Activated effector memory CD4-positive, alpha-beta T cell treated with Interleukin-2 at 50 U/mL for 16 hours (primary cell): ENCODE measurements around the gene SMPD3.
A peak's percentile ranks its signal among the peaks of the same experiment; 100 is the strongest.

ENCODE experiments used
- DNase-seq: peaks from one replicate; pipeline ENCODE4 v3.0.0-alpha.2; 2020

Gene SMPD3

DNA sequence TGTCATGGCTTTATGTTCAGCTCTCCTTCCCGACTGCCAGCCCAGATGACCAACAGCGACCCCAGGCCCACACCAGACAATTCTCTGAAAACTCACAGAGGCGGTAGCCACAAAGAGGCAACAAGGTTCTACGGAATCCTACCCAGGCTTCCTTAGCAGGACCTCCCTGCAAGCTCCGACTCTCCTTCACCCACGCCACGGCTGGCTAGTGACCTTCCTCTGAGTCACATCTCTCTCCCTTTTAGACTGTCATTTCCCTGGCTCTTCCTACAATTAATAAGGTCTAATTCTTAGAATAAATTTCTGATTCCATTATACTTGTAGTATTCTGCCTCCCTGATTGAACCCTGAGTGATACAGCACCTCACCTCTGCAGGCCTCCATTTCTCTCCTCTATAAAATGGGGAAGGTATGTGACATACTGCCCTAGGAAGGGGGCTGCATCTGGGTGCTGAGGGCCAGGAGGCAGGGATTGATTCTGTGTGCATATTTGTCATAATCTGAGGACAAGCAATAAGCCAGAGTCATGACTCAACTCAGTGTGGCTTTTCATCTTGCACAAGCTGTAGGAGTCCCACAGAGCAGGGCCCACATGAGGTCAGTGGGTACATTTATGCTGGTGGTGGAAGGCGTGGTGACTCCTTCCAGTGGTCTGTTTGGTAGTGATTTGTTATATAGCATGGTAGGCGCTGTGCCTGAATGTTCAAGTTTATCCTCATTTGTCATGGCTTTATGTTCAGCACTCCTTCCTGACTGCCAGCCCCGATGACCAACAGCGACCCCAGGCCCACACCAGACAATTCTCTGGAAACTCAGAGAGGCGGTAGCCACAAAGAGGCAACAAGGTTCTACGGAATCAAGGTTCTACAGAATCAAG is 46.2 kb downstream of the SMPD3 start:
- no peak for DNase-seq

DNA sequence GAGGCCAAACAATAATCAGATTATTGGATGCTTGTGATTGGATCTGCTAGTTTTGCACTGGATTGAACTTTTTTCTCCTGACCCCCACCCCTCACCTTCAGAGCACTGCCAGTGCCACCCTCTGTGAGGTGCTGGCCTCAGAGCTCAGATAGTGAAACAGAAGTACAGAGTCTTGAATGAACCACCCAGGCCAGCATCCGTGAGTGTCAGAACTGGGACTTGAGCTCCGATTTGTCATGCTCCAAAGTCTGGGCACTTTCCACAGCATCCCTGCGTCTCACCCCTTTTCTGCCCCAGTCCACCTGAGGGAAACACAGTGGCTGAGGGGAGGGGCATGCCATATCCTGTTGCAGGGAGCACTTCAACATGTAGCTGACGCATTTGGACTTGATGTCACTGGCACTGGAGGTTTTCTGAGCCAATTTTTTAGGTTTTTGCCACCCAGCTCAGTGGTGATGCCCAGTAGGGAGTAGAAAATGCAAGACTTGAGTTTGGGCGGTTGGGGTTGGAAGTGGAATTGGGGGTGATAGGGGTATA is 47.3 kb downstream of the SMPD3 start:
- DNase-seq, result no peak

DNA sequence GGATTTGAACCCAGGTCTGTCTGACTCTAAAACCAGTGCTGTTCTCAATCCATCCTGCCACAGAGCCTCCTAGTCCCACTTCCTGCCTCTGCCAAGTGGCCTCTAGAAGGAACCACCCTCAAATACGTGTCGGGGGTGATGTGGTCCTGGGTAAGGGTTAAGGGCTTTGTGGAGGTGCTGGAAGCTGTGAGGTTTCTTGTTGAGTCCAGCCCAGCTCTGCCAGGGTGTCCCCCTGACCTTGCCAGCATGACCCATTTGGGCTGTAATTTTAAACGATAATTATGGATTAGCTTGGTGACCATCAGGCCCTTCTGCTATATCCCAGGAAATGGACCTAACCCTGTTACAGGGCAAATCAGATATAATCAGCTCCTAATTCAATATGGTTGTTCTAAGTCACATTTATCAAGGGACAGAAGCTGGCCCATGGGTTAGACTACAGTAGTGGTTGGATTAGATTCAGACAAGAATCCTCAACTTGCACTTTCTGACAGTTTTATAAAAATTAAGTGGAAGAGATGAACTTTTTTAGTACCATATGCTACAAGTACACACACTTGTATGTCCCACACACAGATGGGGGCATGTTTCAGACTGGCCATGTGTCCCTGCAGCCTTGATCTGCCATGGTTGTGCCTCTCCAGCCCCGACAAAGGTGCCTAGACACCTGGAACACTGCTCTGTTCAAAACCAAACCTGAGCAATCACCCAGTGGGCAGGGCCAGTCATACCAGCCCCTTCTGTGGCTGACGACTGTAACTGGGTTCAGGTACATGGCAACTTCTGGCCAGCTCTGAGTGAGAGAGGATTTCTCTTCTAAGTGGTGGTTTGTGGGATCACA is 48.0 kb downstream of the SMPD3 start:
- DNase-seq, result no peak

DNA sequence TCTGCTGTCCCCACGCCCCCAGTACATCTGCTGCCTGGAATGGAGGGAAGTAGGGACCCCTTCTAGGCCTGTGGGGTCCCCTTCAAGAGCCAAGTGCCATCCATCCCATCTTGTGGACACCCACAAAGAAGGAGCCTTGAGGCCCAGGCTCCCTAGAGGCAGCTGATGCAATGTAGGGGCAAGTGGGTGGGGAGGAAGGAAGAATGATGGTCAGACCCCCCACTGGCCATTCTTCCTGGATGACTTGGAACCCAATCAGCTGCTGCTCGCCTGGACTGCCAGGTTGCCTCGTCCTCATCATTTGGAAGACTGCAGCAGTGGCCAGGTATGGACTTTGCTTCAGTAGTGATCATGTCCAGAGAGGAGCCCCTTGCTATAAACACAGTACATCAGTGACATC is 48.9 kb downstream of the SMPD3 start:
- DNase-seq, result no peak

DNA sequence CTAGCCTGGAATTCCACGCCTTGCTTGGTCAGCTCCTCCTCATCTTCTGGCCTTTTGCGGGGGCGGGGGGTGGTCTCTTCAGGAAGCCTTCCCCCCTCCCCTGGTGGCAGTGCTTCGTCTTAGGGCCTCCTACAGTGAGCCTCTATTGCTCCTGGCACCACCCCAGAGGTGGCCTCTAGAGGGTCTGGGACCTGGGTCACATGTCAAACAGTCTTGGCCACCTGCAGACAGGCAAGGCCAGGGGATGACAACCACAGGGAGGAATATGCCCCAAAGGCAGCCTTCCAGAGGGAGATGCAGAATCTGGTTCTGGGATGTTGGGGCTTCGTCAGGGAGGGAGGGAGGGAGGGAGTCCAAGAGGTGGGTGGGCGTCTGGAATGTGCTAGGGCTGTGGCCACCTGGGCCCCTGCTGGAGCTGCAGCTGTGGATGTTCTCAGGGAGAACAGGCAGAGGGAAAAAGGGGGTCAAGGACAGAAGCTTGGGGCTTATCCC is 50.6 kb downstream of the SMPD3 start:
- no peak for DNase-seq

DNA sequence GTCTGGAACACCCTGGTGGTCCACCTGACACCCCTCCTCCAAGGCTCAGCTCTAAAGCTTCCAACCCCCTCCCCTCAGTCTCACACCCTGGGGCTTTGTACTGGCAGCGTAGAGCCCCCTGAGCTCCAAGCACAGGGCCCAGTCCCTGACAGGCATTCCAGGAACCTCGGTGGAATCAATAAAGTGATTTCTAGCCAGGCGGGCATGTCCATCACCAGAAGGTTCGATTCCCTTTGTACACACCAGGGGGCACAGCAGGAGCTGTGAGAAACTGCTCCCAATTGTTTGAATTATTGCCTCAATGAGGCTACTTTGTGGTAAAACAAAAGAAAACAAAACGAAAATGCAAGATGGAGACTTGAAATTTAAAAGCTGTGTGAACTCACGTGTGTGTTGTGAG is 51.8 kb downstream of the SMPD3 start:
- peak; percentile 43 for DNase-seq

DNA sequence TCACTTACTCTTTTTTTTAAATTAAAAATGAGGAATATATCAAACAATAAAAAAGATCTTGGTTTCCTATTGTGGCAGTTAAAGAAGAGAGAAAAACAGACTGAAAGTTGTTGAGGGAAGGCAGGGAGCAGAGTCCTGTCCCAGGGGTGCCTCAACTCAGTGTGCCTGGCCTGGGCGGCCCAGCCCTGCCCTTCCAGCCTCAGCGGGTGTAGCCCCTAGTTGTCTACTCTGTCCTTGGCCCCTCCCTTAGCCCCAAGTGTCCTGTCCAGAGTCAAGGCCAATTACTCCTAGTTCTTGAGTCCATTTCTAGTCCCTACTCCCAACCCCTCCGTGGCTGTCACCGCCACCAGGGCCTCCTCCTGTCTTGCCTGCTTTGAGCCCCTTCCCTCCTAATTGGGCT is 52.5 kb downstream of the SMPD3 start:
- DNase-seq, result no peak

DNA sequence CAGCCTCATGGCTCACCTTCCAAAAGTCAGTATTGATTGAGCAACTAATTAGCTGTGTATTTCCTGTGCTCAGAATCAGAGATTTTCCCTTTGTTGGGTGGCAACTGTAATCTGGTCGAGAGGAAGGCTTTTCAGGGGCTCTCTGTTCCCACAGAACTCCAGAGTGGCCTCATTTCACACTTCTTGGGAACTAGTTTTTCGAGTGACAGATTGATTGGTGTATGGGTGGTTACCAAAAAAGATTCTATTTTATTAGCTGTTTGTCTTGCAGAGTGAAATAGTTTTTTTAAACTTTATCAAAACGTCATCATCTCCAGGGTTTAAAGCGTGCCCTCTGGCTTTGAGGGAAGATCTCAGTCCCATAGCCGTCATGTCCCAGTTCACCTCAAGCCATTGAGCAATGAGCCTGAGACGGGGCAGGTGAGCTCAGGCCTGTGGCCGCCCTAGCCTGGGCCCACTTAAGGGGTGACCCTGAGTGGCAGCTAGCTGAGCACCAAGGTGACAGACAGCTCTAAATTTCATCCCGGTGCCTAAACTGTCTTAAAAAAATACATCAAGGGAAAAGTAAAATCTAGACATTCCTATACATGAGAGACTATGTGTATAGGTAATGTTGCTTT is 53.0 kb downstream of the SMPD3 start:
- DNase-seq, result no peak

DNA sequence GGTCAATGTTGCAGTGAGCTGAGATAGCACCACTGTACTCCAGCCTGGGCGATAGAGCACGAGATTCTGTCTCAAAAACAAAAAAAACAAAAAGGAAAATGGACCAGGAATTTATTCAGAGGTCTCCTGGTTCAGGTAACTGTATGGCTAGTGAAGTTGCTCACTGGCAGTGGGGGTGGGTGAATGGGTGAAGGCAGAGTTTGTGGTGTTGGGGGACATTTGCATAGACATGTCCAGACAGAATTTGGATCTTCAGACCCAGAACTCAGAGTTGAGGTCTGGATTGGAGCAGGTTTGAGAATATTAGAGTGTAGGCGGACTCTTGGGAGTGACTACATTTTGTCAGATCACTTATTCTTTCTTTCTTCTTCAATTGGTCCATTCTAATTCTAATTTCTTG is 55.0 kb downstream of the SMPD3 start:
- DNase-seq, result no peak

DNA sequence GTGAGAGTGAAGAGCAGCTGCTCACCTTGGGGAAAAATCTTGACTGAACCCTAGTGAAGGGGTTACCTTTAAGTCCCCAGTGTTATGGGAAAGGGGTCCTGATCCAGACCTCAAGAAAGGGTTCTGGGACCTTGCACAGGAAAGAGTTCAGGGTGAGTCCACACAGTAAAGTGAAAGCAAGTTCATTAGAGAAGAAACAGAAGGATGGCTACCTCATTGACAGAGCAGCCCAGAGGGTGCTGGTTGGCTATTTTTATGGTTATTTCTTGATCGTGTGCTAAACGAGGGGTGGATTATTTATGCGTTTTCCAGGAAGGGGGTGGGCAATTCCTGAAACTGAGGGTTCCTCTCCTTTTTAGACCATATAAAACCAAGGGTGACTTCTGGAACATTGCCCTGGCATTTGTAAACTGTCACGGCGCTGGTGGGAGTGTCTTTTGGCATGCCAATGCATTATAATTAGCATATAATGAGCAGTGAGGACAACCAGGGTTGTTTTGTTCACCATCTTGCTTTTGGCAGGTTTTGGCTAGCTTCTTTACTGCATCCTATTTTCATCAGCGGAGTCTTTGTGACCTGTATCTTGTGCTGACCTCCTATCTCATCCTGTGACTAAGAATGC is 58.4 kb downstream of the SMPD3 start:
- DNase-seq, result no peak

DNA sequence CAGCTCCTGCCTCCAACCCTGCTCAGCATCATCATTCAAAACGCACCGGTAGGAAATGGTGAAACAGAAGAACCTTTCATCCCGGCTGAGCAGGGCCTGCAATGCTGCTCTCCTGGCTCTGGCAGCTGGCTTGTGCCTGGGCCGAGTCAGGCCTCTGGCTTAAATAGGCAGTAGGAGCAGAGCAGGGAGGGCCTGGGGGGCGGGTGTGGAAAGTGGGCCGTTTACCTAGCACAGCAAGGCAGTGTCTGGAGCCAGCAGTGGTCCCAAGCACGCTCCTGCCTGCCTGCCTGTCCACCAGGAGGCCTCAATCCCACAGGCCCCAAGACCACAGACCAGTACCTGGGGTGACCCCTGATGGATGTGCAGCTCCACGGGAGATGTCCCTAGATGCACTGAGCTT is 59.3 kb downstream of the SMPD3 start:
- DNase-seq, result no peak

DNA sequence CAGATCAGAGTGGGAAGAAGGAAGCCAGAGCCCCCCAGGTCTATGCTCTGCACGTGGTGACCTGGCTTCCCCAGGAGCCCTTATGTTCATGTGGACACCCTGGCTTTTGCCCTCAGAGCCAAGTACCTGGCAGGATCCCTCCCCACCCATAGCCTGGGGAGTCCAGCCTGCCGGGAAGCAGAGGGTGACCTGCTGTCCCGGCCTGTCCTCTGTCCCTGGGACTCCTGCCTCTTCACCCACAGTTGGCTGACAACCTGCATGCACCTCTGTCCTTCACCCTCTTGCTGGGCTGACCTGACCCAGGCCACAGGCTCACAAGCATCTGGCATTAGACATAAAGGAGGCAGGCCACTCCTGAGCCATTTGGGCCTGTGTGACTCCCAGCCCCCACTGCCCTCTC is 60.2 kb downstream of the SMPD3 start:
- no peak for DNase-seq

DNA sequence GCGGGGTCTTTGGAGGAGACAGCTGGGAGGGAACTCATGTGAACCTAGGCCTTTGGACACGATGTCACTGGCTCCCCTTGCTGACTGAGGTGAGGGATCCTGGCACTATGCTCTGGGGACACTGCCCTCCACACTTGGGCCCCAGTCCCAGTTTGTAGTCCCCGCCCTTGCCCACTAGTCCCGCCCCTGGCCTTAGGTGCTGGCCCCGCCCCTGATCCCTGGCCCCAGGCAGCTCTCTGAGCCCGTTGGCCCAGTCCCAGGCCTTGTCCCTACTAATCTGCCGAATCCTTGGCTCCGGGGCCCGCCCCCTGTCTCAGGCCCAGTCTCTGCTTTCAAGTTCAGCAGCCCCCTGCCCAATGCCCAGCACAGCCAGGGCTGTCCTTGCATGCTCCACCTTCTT is 61.0 kb downstream of the SMPD3 start:
- DNase-seq, result no peak

DNA sequence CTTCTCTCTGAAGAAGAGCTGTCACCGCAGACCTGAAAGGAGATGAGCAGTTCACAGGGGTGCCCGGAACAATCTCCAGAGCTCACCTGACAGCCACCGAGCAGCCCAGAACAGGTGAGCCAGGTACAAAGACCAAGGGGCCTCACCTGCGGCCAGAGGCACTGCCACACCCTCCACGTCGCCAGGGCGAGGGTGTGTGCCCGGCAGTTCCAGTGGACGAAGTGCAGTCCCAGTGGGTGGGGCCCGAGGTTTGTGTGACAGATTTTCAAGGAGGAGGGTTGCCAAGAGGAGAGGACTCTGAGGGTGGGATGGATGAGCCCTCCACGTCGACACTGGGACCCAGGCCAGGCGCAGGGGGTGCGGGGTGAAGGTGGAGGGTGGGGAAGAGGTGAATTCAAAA is 61.7 kb downstream of the SMPD3 start:
- no peak for DNase-seq

DNA sequence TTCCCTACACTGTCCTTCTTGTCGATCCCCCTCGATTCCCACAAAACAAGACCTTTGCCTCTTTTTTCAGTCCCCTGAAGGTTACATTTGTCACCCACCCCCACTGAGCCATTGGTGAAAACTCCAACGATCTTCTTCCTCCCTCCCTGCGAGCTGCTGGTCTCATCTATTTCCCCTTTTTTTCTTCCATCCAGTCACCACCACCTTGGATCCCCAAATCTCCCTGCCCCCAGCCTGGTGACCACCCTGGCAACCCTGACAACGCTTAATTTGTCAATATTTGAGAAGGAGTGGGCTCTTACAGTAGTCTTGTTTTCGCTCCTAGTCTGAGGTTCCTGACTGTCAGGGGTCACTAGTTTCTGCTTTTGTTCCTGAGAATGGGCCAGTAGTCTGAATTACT is 62.9 kb downstream of the SMPD3 start:
- no peak for DNase-seq

DNA sequence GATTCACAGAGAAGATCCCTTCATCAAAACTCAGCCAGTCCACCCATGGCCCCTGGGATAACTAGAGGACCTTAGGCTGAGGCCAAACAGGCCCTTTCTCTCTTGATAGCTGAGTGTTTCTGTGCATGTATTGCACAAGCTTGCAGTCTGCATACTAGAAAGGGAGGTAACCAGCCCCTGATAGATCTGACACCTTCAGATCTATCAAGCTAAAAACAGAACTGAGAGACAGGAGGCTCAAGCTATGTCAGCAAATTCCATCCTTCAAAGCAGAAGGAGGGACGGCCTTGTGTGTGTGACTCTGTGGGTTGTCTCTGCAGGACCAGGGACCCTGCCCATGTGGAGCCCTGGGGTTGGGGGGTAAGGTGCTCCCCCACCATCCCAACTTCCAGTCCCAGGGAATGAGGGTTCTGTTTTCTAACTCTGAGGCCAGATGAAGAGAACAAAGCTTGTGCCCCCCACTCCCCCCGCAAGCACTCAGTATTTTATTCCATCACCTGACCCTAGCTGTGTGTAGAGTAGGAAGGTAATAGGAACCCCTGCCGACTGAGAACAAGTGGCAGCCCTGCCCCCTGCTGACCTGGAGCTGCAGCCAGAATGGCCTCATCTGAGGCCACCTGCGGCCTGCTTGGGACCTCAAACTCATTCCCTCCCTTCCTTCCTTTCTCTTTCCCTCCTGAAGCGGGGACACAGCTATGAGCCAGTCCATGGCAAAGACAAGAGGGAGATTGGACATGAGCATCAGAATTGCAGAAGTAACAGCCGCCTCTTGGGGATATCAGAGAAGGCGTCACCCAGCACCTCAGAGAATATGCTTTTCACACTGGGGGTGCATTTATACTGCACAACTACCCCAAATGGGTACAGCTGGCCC is 63.8 kb downstream of the SMPD3 start:
- no peak for DNase-seq

DNA sequence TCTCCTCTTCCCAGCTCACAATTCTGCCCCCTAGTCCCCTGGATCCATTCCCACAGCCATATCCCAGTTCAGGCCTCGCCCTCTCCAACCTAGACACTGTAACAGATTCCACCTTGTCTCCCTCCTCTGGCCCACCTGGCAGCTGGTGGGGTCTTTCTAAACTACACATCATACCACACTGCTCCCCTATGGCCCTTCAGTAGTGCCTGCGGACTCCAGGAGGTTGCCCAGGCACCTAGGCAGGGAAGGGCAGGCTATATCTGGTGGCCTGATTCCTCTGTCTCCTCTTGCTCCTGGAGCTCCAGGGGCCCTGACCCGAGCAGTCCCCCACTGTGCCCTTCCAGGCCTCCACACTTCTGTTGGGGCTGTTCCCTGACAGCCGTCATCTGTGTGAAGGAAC is 64.5 kb downstream of the SMPD3 start:
- DNase-seq, result no peak

DNA sequence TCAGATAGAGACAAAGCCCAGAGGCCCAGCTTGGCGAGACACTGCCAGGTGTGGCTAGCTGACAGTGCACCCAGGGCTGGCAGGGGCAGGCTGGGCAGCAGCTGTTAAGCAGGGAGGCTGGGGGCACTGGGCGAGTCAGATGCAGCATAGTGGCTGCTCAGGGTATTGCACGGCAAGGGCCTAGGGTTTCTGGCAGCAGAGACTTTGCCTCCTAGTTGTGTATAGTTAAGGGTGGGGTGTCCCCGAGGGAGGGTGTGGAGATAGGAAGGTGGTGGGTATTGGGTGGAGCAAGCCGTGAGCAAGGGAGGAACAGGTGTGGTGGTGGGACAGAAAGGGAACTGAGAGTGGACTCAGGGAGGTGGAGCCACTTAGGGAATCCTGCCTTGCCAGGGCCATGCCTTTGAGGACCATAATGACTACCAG is 66.0 kb downstream of the SMPD3 start:
- DNase-seq, result no peak

DNA sequence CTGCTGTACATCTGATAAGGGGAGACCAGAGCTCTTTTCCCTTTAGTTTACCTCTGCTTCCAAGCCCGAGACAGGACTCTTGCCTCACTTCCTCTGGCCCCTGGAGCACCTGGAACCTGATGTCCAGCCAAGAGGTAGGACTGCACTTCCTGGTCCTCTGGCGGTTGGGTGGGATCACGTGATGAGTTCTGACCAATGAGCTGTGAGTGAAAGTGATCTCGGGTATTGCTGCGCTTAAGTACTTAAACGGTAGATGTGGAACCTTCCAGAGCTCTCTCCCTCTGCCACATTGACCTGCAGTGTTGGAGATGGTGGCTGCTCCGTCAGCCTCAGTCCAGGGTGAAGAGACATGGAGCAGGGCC is 67.0 kb downstream of the SMPD3 start:
- DNase-seq, result no peak

DNA sequence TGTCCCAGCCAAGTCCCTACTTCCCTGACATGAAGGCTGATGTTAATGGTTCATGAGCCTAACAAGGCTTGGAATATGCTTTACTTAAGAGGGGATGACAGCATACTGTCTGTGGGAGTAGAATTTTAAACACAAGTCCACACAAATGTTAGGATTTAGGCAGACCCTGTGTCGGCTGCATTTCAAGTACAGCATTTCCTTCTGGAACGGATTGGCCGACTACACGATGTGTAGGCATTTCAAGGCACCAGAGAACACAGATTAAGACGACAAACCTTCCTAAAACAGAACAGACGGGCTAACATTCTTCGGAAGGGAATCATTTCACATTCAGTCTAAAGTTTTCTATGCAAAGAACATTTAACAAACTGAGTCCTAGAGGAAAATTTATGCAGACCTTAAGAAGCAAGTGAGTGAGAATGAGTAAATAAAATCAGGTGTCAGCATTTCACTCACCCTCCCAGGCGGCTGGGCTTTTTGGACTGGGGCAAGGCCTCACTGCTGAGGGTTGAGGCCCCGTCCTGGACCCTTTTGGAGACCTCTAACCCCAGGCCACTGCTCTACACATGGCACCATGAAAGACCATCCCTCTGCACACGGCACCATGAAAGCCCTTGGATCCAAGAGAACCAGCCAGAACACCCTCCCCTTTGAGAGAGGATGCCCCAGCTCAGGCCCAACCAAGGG is 67.5 kb downstream of the SMPD3 start:
- no peak for DNase-seq

DNA sequence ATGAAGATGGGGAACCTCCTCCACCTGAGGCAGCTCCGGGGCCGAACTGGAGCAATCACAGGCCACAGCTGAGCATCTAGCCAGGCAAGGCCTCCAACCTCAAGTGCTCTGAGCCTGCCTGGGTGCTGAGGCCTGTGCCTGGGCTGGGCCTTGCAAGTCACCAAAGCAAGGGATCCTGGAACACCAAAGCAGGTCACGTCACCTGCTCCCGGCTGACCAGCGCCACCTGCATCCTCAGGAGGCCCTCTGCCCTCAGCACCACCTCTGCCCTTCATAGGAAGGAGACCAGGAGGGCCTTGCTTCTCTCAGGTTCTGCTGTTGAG is 68.0 kb downstream of the SMPD3 start:
- no peak for DNase-seq
